SJSA1 (cell line): ENCODE data around the gene TMOD3. TPM values are rescaled to one million over a fixed set of nuclear protein-coding genes. Genes with fewer than 3 reads are reported as not detected.

Experiments used
- DNase-seq, 2 experiments: peaks; one replicate each; pipeline ENCODE4 v3.0.0-alpha.2; 2015 to 2020; ENCODE audit warnings: low spot score in 2 of 2, low read depth in 1 of 2
- H3K27ac ChIP-seq: fragments of 250-450 bp; sonication (Bioruptor Pico); 2 replicates; pipeline ENCODE4 v1.5.1; 2020; ENCODE audit warnings: mild to moderate bottlenecking, moderate library complexity
- H3K27me3 ChIP-seq: fragments of 250-450 bp; sonication (Bioruptor Pico); replicated peaks from 2 replicates; pipeline ENCODE4 v1.5.1; 2020; ENCODE audit warnings: mild to moderate bottlenecking, moderate library complexity
- H3K36me3 ChIP-seq: fragments of 250-450 bp; sonication (Bioruptor Pico); 2 replicates; pipeline ENCODE4 v1.5.1; 2020; ENCODE audit warnings: mild to moderate bottlenecking
- H3K4me1 ChIP-seq: fragments of 250-450 bp; sonication (Bioruptor Pico); replicated peaks from 2 replicates; pipeline ENCODE4 v1.6.1; 2021; ENCODE audit warnings: mild to moderate bottlenecking
- H3K4me3 ChIP-seq: fragments of 250-450 bp; sonication (Bioruptor Pico); 2 replicates; pipeline ENCODE4 v1.5.1; 2020; ENCODE audit warnings: mild to moderate bottlenecking
- H3K9me3 ChIP-seq: fragments of 250-450 bp; sonication (Bioruptor Pico); replicated peaks from 2 replicates; pipeline ENCODE4 v1.5.1; 2020; ENCODE audit warnings: mild to moderate bottlenecking
- total RNA-seq: library from RNA; depleted of rRNA; stranded (reverse); fragments of >200 nt; shearing (Covaris generic); gene quantifications from 2 replicates; pipeline ENCODE4 v1.2.3, GENCODE V29; 2014

The TMOD3 gene
- total RNA-seq, 1 experiment from 2014 or later = 71.4 TPM

- DNase-seq = no peak
- H3K4me1 ChIP-seq = peaks cover 70% of the 10 kb centered on the region
- no peaks in the 10 kb centered on the region for H3K27me3 ChIP-seq
- H3K27ac ChIP-seq = no peak overlapping the region
- no peak overlapping the region for H3K4me3 ChIP-seq
- H3K36me3 ChIP-seq = 0 out of 2 replicates have a peak, but pooled peaks cover 3% of the 10 kb centered on the region
- no peaks in the 10 kb centered on the region for H3K9me3 ChIP-seq
Observed at GRCh38 chr15:51841406-51842040, 12.1 kb downstream of the TMOD3 start.

GRCh38 chr15:51842265-51842664 lies 12.8 kb downstream of the TMOD3 start:
- Histone ChIP-seq H3K27me3 (no peaks in the 10 kb centered on the region), H3K36me3 (no peaks in the 10 kb centered on the region), H3K9me3 (no peaks in the 10 kb centered on the region), H3K4me3 (no peak overlapping the region), H3K4me1 (peaks cover 71% of the 10 kb centered on the region), H3K27ac (peak overlapping the region; percentile 65; the same call in 1 of the 2 replicates)
- DNase-seq = no peak

GRCh38 chr15:51842852-51843737 lies 13.6 kb downstream of the TMOD3 start:
- Histone ChIP-seq H3K4me1 (peaks cover 71% of the 10 kb centered on the region), H3K27ac (peak overlapping the region; percentile 65), H3K36me3 (no peaks in the 10 kb centered on the region), H3K4me3 (no peak overlapping the region), H3K27me3 (no peaks in the 10 kb centered on the region), H3K9me3 (no peaks in the 10 kb centered on the region)
- peak; percentile 54 to 68 for DNase-seq

- Histone ChIP-seq H3K27ac (no peak overlapping the region; the same call in 1 of the 2 replicates), H3K27me3 (no peaks in the 10 kb centered on the region), H3K4me3 (no peak overlapping the region), H3K4me1 (peaks cover 62% of the 10 kb centered on the region), H3K36me3 (no peaks in the 10 kb centered on the region), H3K9me3 (no peaks in the 10 kb centered on the region)
- DNase-seq = no peak
Observed at GRCh38 chr15:51844747-51845426, 15.4 kb downstream of the TMOD3 start.

GRCh38 chr15:51846066-51846462 lies 16.6 kb downstream of the TMOD3 start:
- DNase-seq = no peak
- no peak overlapping the region for H3K4me3 ChIP-seq
- H3K27ac ChIP-seq = peak overlapping the region; percentile 83
- no peaks in the 10 kb centered on the region for H3K36me3 ChIP-seq
- peaks cover 60% of the 10 kb centered on the region for H3K4me1 ChIP-seq
- H3K9me3 ChIP-seq = no peaks in the 10 kb centered on the region
- H3K27me3 ChIP-seq = no peaks in the 10 kb centered on the region

GRCh38 chr15:51846463-51847230 lies 17.2 kb downstream of the TMOD3 start:
- H3K4me3 ChIP-seq = no peak overlapping the region
- H3K27me3 ChIP-seq = no peaks in the 10 kb centered on the region
- peak overlapping the region; percentile 83 for H3K27ac ChIP-seq
- H3K36me3 ChIP-seq = no peaks in the 10 kb centered on the region
- DNase-seq = peak in 1 of 2 experiments; percentile 80
- peaks cover 60% of the 10 kb centered on the region for H3K4me1 ChIP-seq
- H3K9me3 ChIP-seq = no peaks in the 10 kb centered on the region

- Histone ChIP-seq H3K36me3 (no peaks in the 10 kb centered on the region), H3K4me1 (peaks cover 42% of the 10 kb centered on the region), H3K27ac (no peak overlapping the region), H3K27me3 (no peaks in the 10 kb centered on the region), H3K9me3 (no peaks in the 10 kb centered on the region), H3K4me3 (no peak overlapping the region)
- no peak for DNase-seq
Observed at GRCh38 chr15:51848811-51849210, 19.4 kb downstream of the TMOD3 start.

GRCh38 chr15:51849860-51850259 lies 20.4 kb downstream of the TMOD3 start:
- no peaks in the 10 kb centered on the region for H3K9me3 ChIP-seq
- no peak overlapping the region for H3K4me3 ChIP-seq
- no peak for DNase-seq
- no peak overlapping the region for H3K27ac ChIP-seq
- H3K36me3 ChIP-seq = no peaks in the 10 kb centered on the region
- H3K27me3 ChIP-seq = no peaks in the 10 kb centered on the region
- H3K4me1 ChIP-seq = peaks cover 33% of the 10 kb centered on the region

- Histone ChIP-seq H3K4me1 (peaks cover 27% of the 10 kb centered on the region), H3K27ac (no peak overlapping the region), H3K9me3 (no peaks in the 10 kb centered on the region), H3K36me3 (peaks cover 2% of the 10 kb centered on the region; the same call in 1 of the 2 replicates), H3K4me3 (no peak overlapping the region), H3K27me3 (no peaks in the 10 kb centered on the region)
- DNase-seq = no peak
Observed at GRCh38 chr15:51853998-51854397, 24.5 kb downstream of the TMOD3 start.

- H3K4me3 ChIP-seq = no peak overlapping the region
- no peak for DNase-seq
- no peak overlapping the region for H3K27ac ChIP-seq
Observed at GRCh38 chr15:51855612-51856011, 26.2 kb downstream of the TMOD3 start.

GRCh38 chr15:51856714-51857380 lies 27.4 kb downstream of the TMOD3 start:
- peak in 1 of 2 experiments; percentile 73 for DNase-seq
- peaks cover 15% of the 10 kb centered on the region for H3K36me3 ChIP-seq
- H3K27me3 ChIP-seq = no peaks in the 10 kb centered on the region
- H3K27ac ChIP-seq = peak overlapping the region; percentile 65
- no peaks in the 10 kb centered on the region for H3K9me3 ChIP-seq
- H3K4me1 ChIP-seq = peaks cover 27% of the 10 kb centered on the region
- peak overlapping the region; percentile 0; the same call in 1 of the 2 replicates for H3K4me3 ChIP-seq

More at GRCh38 chr15:51855612-51856011, 26.2 kb downstream of the TMOD3 start:
- Histone ChIP-seq H3K4me1 (peaks cover 27% of the 10 kb centered on the region), H3K9me3 (no peaks in the 10 kb centered on the region), H3K27me3 (no peaks in the 10 kb centered on the region), H3K36me3 (peaks cover 11% of the 10 kb centered on the region)

- no peak for DNase-seq
- no peak overlapping the region for H3K4me3 ChIP-seq
- H3K9me3 ChIP-seq = no peaks in the 10 kb centered on the region
- H3K4me1 ChIP-seq = peaks cover 38% of the 10 kb centered on the region
- H3K27ac ChIP-seq = no peak overlapping the region
- H3K36me3 ChIP-seq = peaks cover 47% of the 10 kb centered on the region
- no peaks in the 10 kb centered on the region for H3K27me3 ChIP-seq
Observed at GRCh38 chr15:51861557-51862359, 32.3 kb downstream of the TMOD3 start.
